H1 (cell line): ENCODE data around the gene TRIM50. TPM values are rescaled to one million over a fixed set of nuclear protein-coding genes. Genes with fewer than 3 reads are reported as not detected.

Source experiments
- CTCF ChIA-PET: fragments of 300-600 bp; sonication (Branson Sonifier 250); formaldehyde crosslinking; loops from one replicate; lab custom pipeline; 2021; ENCODE audit not compliant: partially characterized antibody; lab: Charles Lee
- POLR2A ChIA-PET: fragments of 300-600 bp; sonication (Branson Sonifier 250); formaldehyde crosslinking; loops from one replicate; lab custom pipeline; 2021; ENCODE audit warnings: inconsistent platforms; ENCODE audit not compliant: partially characterized antibody; lab: Charles Lee
- DNase-seq, 2 experiments: peaks; one replicate each; pipeline versions ENCODE4 v3.0.0 to v3.0.0-alpha.2; 2010 to 2022; ENCODE audit warnings: low spot score in 2 of 2, low read depth in 1 of 2, mixed read lengths in 1 of 2
- FAIRE-seq: peaks from 2 replicates; lab custom pipeline; 2011; peaks lifted over from hg19 to GRCh38; lab: Jason Lieb, UNC
- H2AFZ ChIP-seq: 2 replicates; pipeline ENCODE4 v1.8.1; 2012; ENCODE audit warnings: low read length, inconsistent platforms
- H2AK5ac ChIP-seq: 2 replicates; pipeline ENCODE4 v1.6.1; 2013; ENCODE audit warnings: low read depth, low read length
- H2BK120ac ChIP-seq: replicated peaks from 2 replicates; pipeline ENCODE3; 2013; ENCODE audit warnings: low read depth, low read length, inconsistent platforms
- H2BK12ac ChIP-seq: 2 replicates; pipeline ENCODE4 v1.6.1; 2013; ENCODE audit warnings: low read depth, low read length
- H2BK15ac ChIP-seq: 2 replicates; pipeline ENCODE4 v1.6.1; 2013; ENCODE audit warnings: low read length
- H2BK20ac ChIP-seq: 2 replicates; pipeline ENCODE4 v1.6.1; 2013; ENCODE audit warnings: low read length
- H2BK5ac ChIP-seq: 2 replicates; pipeline ENCODE4 v1.6.1; 2013; ENCODE audit warnings: low read depth, low read length
- H3K14ac ChIP-seq: 2 replicates; pipeline ENCODE4 v1.6.1; 2013; ENCODE audit warnings: inconsistent platforms; ENCODE audit not compliant: insufficient read length
- H3K18ac ChIP-seq: 2 replicates; pipeline ENCODE4 v1.6.1; 2013; ENCODE audit warnings: low read length; ENCODE audit errors: extremely low read depth
- H3K23ac ChIP-seq: 2 replicates; pipeline ENCODE4 v1.6.1; 2013; ENCODE audit warnings: inconsistent platforms; ENCODE audit not compliant: insufficient read length
- H3K23me2 ChIP-seq: 2 replicates; pipeline ENCODE4 v1.6.1; 2013; ENCODE audit warnings: low read depth, low read length
- H3K27ac ChIP-seq: 2 replicates; pipeline ENCODE4 v1.6.1; 2011; ENCODE audit warnings: low read depth, low read length, inconsistent platforms
- H3K27me3 ChIP-seq, 4 experiments: replicated peaks in 1 of 4; 1 replicate in 1 of 4; 2 replicates in 3 of 4; pipeline versions ENCODE4 v1.6.1 to v1.8.1; 2011 to 2013; ENCODE audit warnings: low read length in 3 of 4, mild to moderate bottlenecking in 3 of 4, inconsistent platforms in 2 of 4, mixed read lengths in 2 of 4, moderate library complexity in 1 of 4; ENCODE audit not compliant: control insufficient read depth in 3 of 4, insufficient read depth in 3 of 4; ENCODE audit errors: extremely low read depth in 1 of 4
- H3K36me3 ChIP-seq, 4 experiments: 2 replicates each; pipeline versions ENCODE4 v1.6.1 to v1.8.1; 2011 to 2013; ENCODE audit warnings: mild to moderate bottlenecking in 4 of 4, low read length in 3 of 4, moderate library complexity in 2 of 4, control low read depth in 1 of 4, inconsistent platforms in 1 of 4; ENCODE audit not compliant: insufficient read depth in 4 of 4, control insufficient read depth in 2 of 4
- H3K4ac ChIP-seq: replicated peaks from 2 replicates; pipeline ENCODE3; 2013; ENCODE audit warnings: low read length, low read depth, mixed read lengths, inconsistent platforms; ENCODE audit not compliant: insufficient read length
- H3K4me1 ChIP-seq, 4 experiments: replicated peaks in 1 of 4; 1 replicate in 1 of 4; 2 replicates in 3 of 4; pipeline versions ENCODE4 v1.6.1 to v1.8.1; 2011 to 2013; ENCODE audit warnings: low read length in 3 of 4, inconsistent platforms in 2 of 4, mixed read lengths in 1 of 4; ENCODE audit not compliant: insufficient read depth in 4 of 4, control insufficient read depth in 3 of 4
- H3K4me2 ChIP-seq, 2 experiments: 2 replicates each; pipeline versions ENCODE4 v1.6.1 to v1.8.1; 2011 to 2013; ENCODE audit warnings: low read depth in 2 of 2, low read length in 2 of 2, control low read depth in 1 of 2, inconsistent platforms in 1 of 2, mild to moderate bottlenecking in 1 of 2; ENCODE audit not compliant: insufficient read depth in 1 of 2
- H3K4me3 ChIP-seq, 4 experiments: fragments of 200-600, 300-600 bp in 1 of 4; sonication (generic), shearing (Covaris generic), sonication (Bioruptor Twin) in 1 of 4; 2 replicates each; pipeline versions ENCODE4 v1.5.1 to v1.8.1; 2011 to 2016; ENCODE audit warnings: low read length in 4 of 4, low read depth in 3 of 4, control low read depth in 2 of 4, inconsistent platforms in 2 of 4, mild to moderate bottlenecking in 2 of 4, mixed read lengths in 1 of 4, moderate library complexity in 1 of 4; ENCODE audit not compliant: insufficient read depth in 2 of 4; ENCODE audit errors: extremely low read depth in 1 of 4
- H3K56ac ChIP-seq: replicated peaks from 2 replicates; pipeline ENCODE3; 2013; ENCODE audit warnings: low read depth, mild to moderate bottlenecking, mixed read lengths, low read length, inconsistent platforms; ENCODE audit not compliant: insufficient read length
- H3K79me1 ChIP-seq: 2 replicates; pipeline ENCODE4 v1.6.1; 2013; ENCODE audit warnings: low read depth, low read length, control low read depth
- H3K79me2 ChIP-seq, 2 experiments: 2 replicates each; pipeline versions ENCODE4 v1.6.1 to v1.8.1; 2012 to 2013; ENCODE audit warnings: low read length in 2 of 2, mild to moderate bottlenecking in 2 of 2, inconsistent platforms in 1 of 2; ENCODE audit not compliant: insufficient read depth in 2 of 2, control insufficient read depth in 1 of 2
- H3K9ac ChIP-seq, 4 experiments: replicated peaks in 1 of 4; 1 replicate in 1 of 4; 2 replicates in 3 of 4; pipeline versions ENCODE4 v1.6.1 to v1.8.1; 2011 to 2013; ENCODE audit warnings: low read depth in 3 of 4, low read length in 3 of 4, control low read depth in 2 of 4, mild to moderate bottlenecking in 2 of 4, moderate library complexity in 2 of 4, inconsistent platforms in 1 of 4; ENCODE audit errors: extremely low read depth in 1 of 4
- H3K9me3 ChIP-seq, 2 experiments: 2 replicates each; pipeline versions ENCODE4 v1.6.1 to v1.8.1; 2012 to 2013; ENCODE audit warnings: mild to moderate bottlenecking in 2 of 2, moderate library complexity in 2 of 2, control low read depth in 1 of 2, inconsistent platforms in 1 of 2, low read depth in 1 of 2, low read length in 1 of 2, mixed read lengths in 1 of 2; ENCODE audit not compliant: insufficient read depth in 2 of 2
- H4K20me1 ChIP-seq, 2 experiments: replicated peaks in 1 of 2; 2 replicates each; pipeline versions ENCODE3 to v1.8.1; 2011 to 2013; ENCODE audit warnings: inconsistent platforms in 2 of 2, low read length in 2 of 2, mild to moderate bottlenecking in 1 of 2; ENCODE audit not compliant: insufficient read depth in 2 of 2, control insufficient read depth in 1 of 2
- H4K5ac ChIP-seq: 2 replicates; pipeline ENCODE4 v1.6.1; 2013; ENCODE audit warnings: low read length, low read depth, mixed read lengths, inconsistent platforms; ENCODE audit not compliant: insufficient read length
- H4K8ac ChIP-seq: 2 replicates; pipeline ENCODE4 v1.8.0; 2013; ENCODE audit warnings: mild to moderate bottlenecking, moderate library complexity, low read length, inconsistent platforms; ENCODE audit not compliant: insufficient read depth; ENCODE audit errors: extremely low read depth
- H4K91ac ChIP-seq: replicated peaks from 2 replicates; pipeline ENCODE3; 2013; ENCODE audit warnings: low read length, mixed read lengths, inconsistent platforms; ENCODE audit not compliant: insufficient read length
- ATF3 ChIP-seq: IDR thresholded peaks from 2 replicates; pipeline ENCODE4 v1.6.1; 2011; ENCODE audit warnings: low read depth, mild to moderate bottlenecking, low read length; ENCODE audit not compliant: insufficient read depth
- CEBPB ChIP-seq: IDR thresholded peaks from 2 replicates; pipeline ENCODE4 v1.6.1; 2012; ENCODE audit warnings: low read depth, low read length
- E2F6 ChIP-seq: IDR thresholded peaks from 2 replicates; pipeline ENCODE4 v1.6.1; 2012; ENCODE audit warnings: inconsistent platforms
- EP300 ChIP-seq, 2 experiments: IDR thresholded peaks; 1 replicate in 1 of 2; 2 replicates in 1 of 2; pipeline ENCODE4 v1.6.1; 2011 to 2012; ENCODE audit warnings: low read depth in 2 of 2, low read length in 2 of 2, mild to moderate bottlenecking in 2 of 2, borderline replicate concordance in 1 of 2, inconsistent platforms in 1 of 2, moderate library complexity in 1 of 2
- KDM1A ChIP-seq: fragments of 200-600, 300-600 bp; sonication (generic); IDR thresholded peaks from 2 replicates; pipeline ENCODE4 v1.7.1; 2016; ENCODE audit warnings: mild to moderate bottlenecking, low read length, borderline replicate concordance
- MAX ChIP-seq: IDR thresholded peaks from 2 replicates; pipeline ENCODE4 v1.6.1; 2012; ENCODE audit warnings: inconsistent platforms
- NANOG ChIP-seq: IDR thresholded peaks from 2 replicates; pipeline ENCODE4 v1.6.1; 2011; ENCODE audit warnings: low read length, low read depth, mild to moderate bottlenecking, inconsistent platforms; ENCODE audit not compliant: insufficient read depth, poor library complexity, severe bottlenecking
- SAP30 ChIP-seq: fragments of 300-600 bp; sonication (generic); IDR thresholded peaks from 2 replicates; pipeline ENCODE4 v1.7.1; 2012; ENCODE audit warnings: low read length, moderate library complexity, mild to moderate bottlenecking, inconsistent platforms; ENCODE audit not compliant: insufficient read depth, insufficient replicate concordance
- SIX5 ChIP-seq: IDR thresholded peaks from 2 replicates; pipeline ENCODE4 v1.6.1; 2011; ENCODE audit warnings: mild to moderate bottlenecking, low read depth, low read length
- SRF ChIP-seq: IDR thresholded peaks from 2 replicates; pipeline ENCODE4 v1.6.1; 2011; ENCODE audit warnings: mild to moderate bottlenecking, low read depth, low read length, moderate library complexity
- TAF7 ChIP-seq: optimal IDR thresholded peaks from 2 replicates; pipeline ENCODE3; 2011; ENCODE audit warnings: low read depth, mild to moderate bottlenecking, inconsistent platforms, low read length, moderate library complexity, borderline replicate concordance
- ZNF274 ChIP-seq: IDR thresholded peaks from 2 replicates; pipeline ENCODE4 v1.7.0; 2012; ENCODE audit warnings: low read length, borderline replicate concordance; ENCODE audit errors: extremely low read depth
- WGBS, 2 experiments: shearing (Covaris generic) in 1 of 2; methylation state at CpG; one replicate each; pipeline versions ENCODE4 v1.1.6 to v1.1.7; 2013 to 2015; ENCODE audit warnings: low lambda C conversion rate in 2 of 2, mixed read lengths in 2 of 2, inconsistent platforms in 1 of 2, low coverage in 1 of 2, missing lambda C conversion rate in 1 of 2; ENCODE audit not compliant: insufficient replicate concordance in 2 of 2, insufficient coverage in 1 of 2, insufficient read length in 1 of 2; ENCODE audit errors: extremely low coverage in 1 of 2, missing lambda C conversion rate in 1 of 2; 5-methylcytosine and 5-hydroxymethylcytosine counted together
- polyA plus RNA-seq, 7 experiments: library from polyadenylated mRNA; depleted of rRNA in 3 of 7; stranded (reverse) in 5 of 7; unstranded in 2 of 7; fragments of >200 nt in 5 of 7; fragments of 200-250 nt in 2 of 7; gene quantifications; 1 replicate in 5 of 7; 2 replicates in 1 of 7; 4 replicates in 1 of 7; pipeline versions ENCODE4 v1.2.1 to v1.2.3, GENCODE V29; 2011 to 2013; ENCODE audit warnings: missing spikeins in 2 of 7, mixed read lengths in 2 of 7
- total RNA-seq: library from RNA; stranded (reverse); fragmentation: NEBNext Ultra II Directional; extraction: Animal tissue kit (Norgen Biotek cat#: 25700); gene quantifications from 2 replicates; pipeline ENCODE4 v1.2.1, GENCODE V29; 2021

The TRIM50 gene
- total and polyA plus RNA-seq, 2 of the 8 experiments (the other 6 are each of a cell fraction or from before 2014, with no cell fraction given) = 0.12 TPM; not detected in 1

GRCh38 chr7:73349763-73350162, 21.9 kb upstream of the TRIM50 start:
- Histone ChIP-seq H2AK5ac (no peak overlapping the region), H3K4me3 (no peak overlapping the region), H3K4me1 (peaks cover 0 to 7% (median 3%) of the 10 kb centered on the region in 4 experiments; a peak in 3 of 7 replicates), H3K9me3 (no peaks in the 10 kb centered on the region), H2BK120ac (no peak overlapping the region), H2AFZ (no peak overlapping the region), H4K91ac (no peak overlapping the region), H3K79me2 (no peaks in the 10 kb centered on the region), H3K4me2 (no peak overlapping the region), H3K9ac (no peak overlapping the region), H3K27ac (no peak overlapping the region), H3K36me3 (no peaks in the 10 kb centered on the region), H2BK20ac (no peak overlapping the region), H3K4ac (no peak overlapping the region), H3K79me1 (no peaks in the 10 kb centered on the region), H4K20me1 (no peaks in the 10 kb centered on the region), H2BK15ac (no peak overlapping the region), H3K27me3 (no peaks in the 10 kb centered on the region; a peak in 1 of 7 replicates), H4K5ac (no peak overlapping the region), H3K23me2 (no peaks in the 10 kb centered on the region), H3K23ac (no peak overlapping the region), H3K56ac (no peak overlapping the region), H2BK12ac (no peak overlapping the region), H3K18ac (no peak overlapping the region), H4K8ac (no peak overlapping the region), H3K14ac (no peak overlapping the region), H2BK5ac (no peak overlapping the region)
- ChIA-PET CTCF (interaction anchor here (1.4 kb wide), 1 partner anchor 38 kb away, joined by 4 read pairs; no protein-coding TSS in a partner anchor), POLR2A (no interaction called here)
- 83% methylated on average over 5 of the region's 6 CpGs; no CpG with 5 or more reads in 1 of the 2 experiments for WGBS, 2 experiments
- FAIRE-seq (no peak), DNase-seq (no peak)
- TF ChIP-seq CEBPB (no peak), ATF3 (no peak), NANOG (no peak), TAF7 (no peak), SIX5 (no peak), EP300 (IDR thresholded peaks at IDR 0.05; ENCODE audit: borderline replicate concordance in 1 of 2, low read depth in 2 of 2, low read length in 2 of 2) (no peak), KDM1A (no peak), ZNF274 (no peak), SRF (no peak), SAP30 (no peak), E2F6 (no peak), MAX (no peak)
